Neuron (in vitro differentiated cells): Measurements from ENCODE around the gene CAPN8.

Experiments used
- H2AFZ ChIP-seq: one replicate; pipeline ENCODE4 v1.6.1; 2013; ENCODE audit warnings: low read depth, mild to moderate bottlenecking, inconsistent platforms, low read length, moderate library complexity
- H3K27me3 ChIP-seq: one replicate; pipeline ENCODE4 v1.6.1; 2013; ENCODE audit warnings: low read length; ENCODE audit not compliant: insufficient read depth
- H3K36me3 ChIP-seq: one replicate; pipeline ENCODE4 v1.6.1; 2013; ENCODE audit warnings: low read length; ENCODE audit not compliant: insufficient read depth
- H3K4me1 ChIP-seq: one replicate; pipeline ENCODE4 v1.6.1; 2013; ENCODE audit warnings: low read length; ENCODE audit not compliant: insufficient read depth
- H3K4me3 ChIP-seq: 2 replicates; pipeline ENCODE4 v1.5.1; 2013; ENCODE audit warnings: mild to moderate bottlenecking, low read length, moderate library complexity
- H3K9me3 ChIP-seq: one replicate; pipeline ENCODE4 v1.6.1; 2013; ENCODE audit warnings: low read length

The CAPN8 gene

DNA sequence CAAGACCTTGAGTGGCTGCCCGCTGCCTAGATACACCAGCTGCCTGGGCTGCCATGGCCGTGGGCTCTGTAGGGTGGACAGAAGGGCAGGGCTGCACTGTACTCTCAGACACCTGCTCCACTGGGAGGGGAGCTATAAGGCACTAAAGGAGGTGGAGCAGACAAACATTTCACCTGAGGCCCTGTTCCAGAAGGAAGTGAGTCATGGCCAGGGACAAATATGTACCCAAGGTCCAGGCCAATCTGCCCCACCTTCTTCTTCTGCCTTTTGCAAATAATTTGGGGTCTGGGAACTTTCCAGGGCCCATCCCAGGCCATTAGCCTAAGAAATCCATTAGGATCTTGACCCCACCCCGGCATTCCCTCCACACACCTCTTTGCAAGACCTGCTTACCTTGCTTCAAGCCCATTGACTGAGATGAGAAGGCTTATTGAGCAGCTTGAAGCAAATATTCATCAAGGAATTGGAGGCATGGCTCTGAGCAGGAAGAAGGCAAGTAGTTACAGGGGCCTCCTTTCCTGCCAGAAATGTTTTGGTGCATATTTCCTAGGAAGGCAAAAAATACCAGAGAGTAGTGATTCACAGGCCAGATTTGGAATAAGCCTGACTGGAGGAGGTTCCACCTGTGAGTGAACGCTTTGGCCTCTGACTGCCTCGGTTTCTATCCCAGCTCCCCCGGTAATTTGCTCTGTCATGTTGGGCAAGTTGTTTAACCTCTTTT lies at the start of gene CAPN8:
Gene CAPN8 (minus strand): TSS at position 110 of the 721 bp plus-strand sequence. CDS start 55 bp downstream, at position 55.
- H3K36me3 ChIP-seq = no peaks in the 10 kb centered on the region
- peaks cover 2% of the 10 kb centered on the region for H3K27me3 ChIP-seq
- no peak within 1 kb of the TSS for H2AFZ ChIP-seq
- H3K4me3 ChIP-seq = no peak within 1 kb of the TSS
- no peaks in the 10 kb centered on the region for H3K9me3 ChIP-seq
- no peaks in the 10 kb centered on the region for H3K4me1 ChIP-seq

DNA sequence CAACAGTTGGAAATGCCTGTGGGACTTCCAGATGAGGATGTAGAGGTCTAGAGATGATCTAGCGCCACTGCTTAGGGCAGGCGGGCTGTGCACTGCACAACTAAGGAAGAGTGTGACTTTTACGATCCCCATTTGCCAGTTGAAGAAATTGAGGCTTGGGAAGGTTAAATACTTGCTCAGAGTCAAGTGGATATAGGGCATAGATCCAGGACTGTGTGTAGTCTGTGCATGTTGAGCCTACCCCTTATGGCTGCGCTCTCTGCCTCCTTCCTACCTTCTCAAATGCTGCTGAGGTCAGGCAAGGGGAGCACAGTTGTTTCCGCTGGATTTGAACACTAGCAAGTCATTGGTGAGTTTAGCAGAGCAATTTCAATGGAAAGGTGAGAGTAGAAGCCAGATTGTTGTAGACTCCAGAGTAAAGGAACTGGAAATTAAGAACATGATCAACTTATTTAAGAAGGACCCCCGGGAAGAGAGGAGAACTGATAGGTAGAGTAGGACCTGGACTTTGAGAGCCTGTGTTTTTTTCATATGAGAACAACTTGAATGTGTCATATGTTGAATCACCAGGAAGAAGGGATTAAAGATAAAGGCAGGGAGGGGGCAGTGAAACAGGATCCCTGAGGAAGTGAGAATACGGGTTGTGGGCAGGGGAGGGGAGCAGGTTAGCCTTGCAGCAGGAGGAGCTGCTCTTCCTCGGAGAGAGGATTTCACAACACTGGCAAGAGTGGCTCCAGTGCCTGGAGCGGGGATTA lies 49.5 kb upstream of the CAPN8 start:
- no peaks in the 10 kb centered on the region for H3K9me3 ChIP-seq
- peaks cover 8% of the 10 kb centered on the region for H3K4me1 ChIP-seq
- H3K4me3 ChIP-seq = no peak overlapping the region
- H3K36me3 ChIP-seq = peaks cover 26% of the 10 kb centered on the region
- no peak overlapping the region for H2AFZ ChIP-seq
- H3K27me3 ChIP-seq = no peaks in the 10 kb centered on the region

GRCh38 chr1:223714421-223714724 lies 48.9 kb upstream of the CAPN8 start:
- Histone ChIP-seq H3K4me1 (peaks cover 8% of the 10 kb centered on the region), H2AFZ (no peak overlapping the region), H3K36me3 (peaks cover 24% of the 10 kb centered on the region), H3K27me3 (no peaks in the 10 kb centered on the region), H3K9me3 (no peaks in the 10 kb centered on the region), H3K4me3 (peak overlapping the region; percentile 90)

- Histone ChIP-seq H3K4me3 (peak overlapping the region; percentile 90), H3K4me1 (peaks cover 8% of the 10 kb centered on the region)
Observed at GRCh38 chr1:223713546-223714420, 48.3 kb upstream of the CAPN8 start.

DNA sequence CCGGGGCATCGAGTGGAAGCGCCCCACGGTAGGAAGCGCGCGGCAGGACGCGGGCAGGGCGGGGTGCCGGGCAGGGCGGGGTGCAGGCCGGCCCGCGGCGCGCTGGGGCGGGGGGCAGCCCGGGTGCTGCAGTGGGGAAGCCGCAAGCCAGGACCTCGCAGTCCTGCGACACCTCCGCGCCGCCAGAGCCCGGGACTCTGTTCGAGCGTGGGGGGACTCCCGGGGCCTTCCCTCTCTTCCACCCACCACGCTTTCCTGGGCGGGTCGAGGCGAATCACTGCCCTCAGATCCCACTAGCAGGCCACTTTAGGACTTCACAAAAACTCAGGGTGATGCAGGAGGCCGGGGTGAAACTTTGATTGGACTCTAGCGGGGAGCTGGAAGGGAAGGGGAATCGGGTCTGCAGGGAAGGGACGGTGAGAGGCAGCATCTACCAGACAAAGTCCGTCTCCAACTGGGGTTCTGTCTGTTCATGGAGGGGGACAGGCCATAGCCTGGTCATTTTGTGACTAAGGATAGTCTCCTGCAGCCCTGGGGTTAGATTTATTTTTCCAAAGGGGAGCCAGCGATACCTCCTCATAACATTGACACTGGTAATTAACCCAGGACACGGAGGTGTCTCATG lies 47.5 kb upstream of the CAPN8 start:
- Histone ChIP-seq H3K4me1 (peaks cover 8% of the 10 kb centered on the region), H2AFZ (peak overlapping the region; percentile 92), H3K36me3 (peaks cover 14% of the 10 kb centered on the region), H3K4me3 (peak overlapping the region; percentile 90), H3K27me3 (no peaks in the 10 kb centered on the region), H3K9me3 (no peaks in the 10 kb centered on the region)

More at GRCh38 chr1:223713546-223714420, 48.3 kb upstream of the CAPN8 start:
- no peaks in the 10 kb centered on the region for H3K9me3 ChIP-seq
- no peaks in the 10 kb centered on the region for H3K27me3 ChIP-seq
- peak overlapping the region; percentile 92 for H2AFZ ChIP-seq
- peaks cover 21% of the 10 kb centered on the region for H3K36me3 ChIP-seq

GRCh38 chr1:223712194-223712849 lies 46.8 kb upstream of the CAPN8 start, which contains the start of gene CAPN2:
TSS of gene CAPN2 (plus strand) at chr1:223712539. CDS start at chr1:223712641, 102 bp downstream.
- no peaks in the 10 kb centered on the region for H3K9me3 ChIP-seq
- H2AFZ ChIP-seq = peak within 1 kb of the TSS; percentile 92
- peaks cover 8% of the 10 kb centered on the region for H3K36me3 ChIP-seq
- peaks cover 14% of the 10 kb centered on the region for H3K4me1 ChIP-seq
- H3K4me3 ChIP-seq = peak within 1 kb of the TSS; percentile 90
- H3K27me3 ChIP-seq = no peaks in the 10 kb centered on the region

- Histone ChIP-seq H3K9me3 (no peaks in the 10 kb centered on the region), H3K27me3 (no peaks in the 10 kb centered on the region), H2AFZ (peak overlapping the region; percentile 92), H3K4me1 (peaks cover 15% of the 10 kb centered on the region), H3K36me3 (peaks cover 5% of the 10 kb centered on the region), H3K4me3 (peak overlapping the region; percentile 90)
Observed at GRCh38 chr1:223711747-223712193, 46.3 kb upstream of the CAPN8 start.

- H3K4me1 ChIP-seq = peaks cover 15% of the 10 kb centered on the region
- no peak overlapping the region for H3K4me3 ChIP-seq
- H2AFZ ChIP-seq = no peak overlapping the region
Observed at GRCh38 chr1:223711173-223711572, 45.7 kb upstream of the CAPN8 start.

DNA sequence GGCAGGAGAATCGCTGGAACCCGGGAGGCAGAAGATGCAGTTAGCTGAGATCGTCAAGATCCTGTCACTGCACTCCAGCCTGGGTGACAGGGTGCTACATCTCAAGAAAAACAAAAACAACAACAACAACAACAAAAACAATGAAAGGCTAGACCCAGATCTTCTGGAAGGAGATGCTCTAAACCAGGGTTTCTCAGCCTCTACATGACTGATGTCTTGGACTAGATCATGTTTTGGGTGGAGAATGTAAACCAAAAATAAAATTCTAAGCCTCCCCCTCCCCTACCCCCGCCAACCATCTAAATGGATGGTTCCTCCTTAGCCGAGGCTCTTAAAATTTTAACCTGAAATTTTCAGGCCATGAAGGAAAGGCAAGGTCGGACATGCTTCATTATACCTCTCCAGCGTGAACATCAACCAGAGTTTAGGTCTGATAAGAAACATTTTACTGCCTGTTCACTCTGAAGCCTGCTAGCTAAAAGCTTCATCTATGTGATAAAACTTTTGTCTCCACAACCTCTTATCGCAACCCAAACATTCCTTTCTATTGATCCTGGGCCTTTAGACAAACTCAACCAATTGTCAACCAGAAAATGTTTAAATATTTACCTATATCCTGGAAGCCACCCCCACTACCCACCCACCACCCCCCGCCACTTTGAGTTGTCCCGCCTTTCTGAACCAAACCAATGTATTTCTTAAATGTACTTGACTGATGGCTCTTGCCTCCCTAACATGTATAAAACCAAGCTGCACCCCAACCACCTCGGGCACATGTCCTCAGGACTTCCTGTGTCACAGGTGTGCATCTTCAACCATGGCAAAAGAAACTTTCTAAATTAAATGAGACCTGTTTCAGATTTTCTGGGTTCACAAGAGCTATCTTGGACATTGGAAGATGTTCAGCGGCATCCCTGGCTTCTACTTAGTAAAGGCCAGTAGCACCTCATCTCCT lies 45.0 kb upstream of the CAPN8 start:
- H3K36me3 ChIP-seq = peaks cover 2% of the 10 kb centered on the region
- no peaks in the 10 kb centered on the region for H3K27me3 ChIP-seq
- H2AFZ ChIP-seq = no peak overlapping the region
- no peaks in the 10 kb centered on the region for H3K9me3 ChIP-seq
- no peak overlapping the region for H3K4me3 ChIP-seq
- H3K4me1 ChIP-seq = peaks cover 15% of the 10 kb centered on the region

More at GRCh38 chr1:223711173-223711572, 45.7 kb upstream of the CAPN8 start:
- no peaks in the 10 kb centered on the region for H3K27me3 ChIP-seq
- H3K9me3 ChIP-seq = no peaks in the 10 kb centered on the region
- peaks cover 5% of the 10 kb centered on the region for H3K36me3 ChIP-seq

DNA sequence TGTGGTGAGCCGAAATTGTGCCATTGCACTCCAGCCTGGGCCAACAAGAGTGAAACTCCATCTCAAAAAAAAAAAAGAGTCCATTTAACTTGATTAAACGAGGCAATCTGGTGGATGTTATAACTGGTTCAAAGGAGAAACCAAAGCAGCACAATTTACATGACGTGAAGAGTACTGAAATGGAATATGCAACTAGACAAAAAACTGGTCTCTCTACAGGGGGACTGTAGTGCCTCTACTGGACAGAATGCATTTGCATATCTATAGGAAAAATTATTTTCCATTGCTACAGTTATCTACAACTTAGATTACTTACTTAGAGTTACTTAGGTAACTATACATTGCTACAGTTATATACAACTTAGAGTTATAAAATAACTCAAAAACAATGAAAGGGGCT lies 44.1 kb upstream of the CAPN8 start:
- Histone ChIP-seq H3K27me3 (no peaks in the 10 kb centered on the region), H3K4me3 (no peak overlapping the region), H2AFZ (no peak overlapping the region), H3K9me3 (no peaks in the 10 kb centered on the region), H3K36me3 (no peaks in the 10 kb centered on the region), H3K4me1 (peaks cover 15% of the 10 kb centered on the region)

GRCh38 chr1:223708651-223709268 lies 43.3 kb upstream of the CAPN8 start:
- no peaks in the 10 kb centered on the region for H3K36me3 ChIP-seq
- H3K27me3 ChIP-seq = no peaks in the 10 kb centered on the region
- no peak overlapping the region for H2AFZ ChIP-seq
- no peaks in the 10 kb centered on the region for H3K9me3 ChIP-seq
- peaks cover 11% of the 10 kb centered on the region for H3K4me1 ChIP-seq
- no peak overlapping the region for H3K4me3 ChIP-seq
